ENCODE results near the gene FAM81A. TPM values are rescaled to one million over a fixed set of nuclear protein-coding genes. Genes with fewer than 3 reads are reported as not detected.

The FAM81A gene
- total RNA-seq, 4 donors from 2014 or later: 0.53 to 2.0 (median 0.83) TPM; not detected in 1

DNA sequence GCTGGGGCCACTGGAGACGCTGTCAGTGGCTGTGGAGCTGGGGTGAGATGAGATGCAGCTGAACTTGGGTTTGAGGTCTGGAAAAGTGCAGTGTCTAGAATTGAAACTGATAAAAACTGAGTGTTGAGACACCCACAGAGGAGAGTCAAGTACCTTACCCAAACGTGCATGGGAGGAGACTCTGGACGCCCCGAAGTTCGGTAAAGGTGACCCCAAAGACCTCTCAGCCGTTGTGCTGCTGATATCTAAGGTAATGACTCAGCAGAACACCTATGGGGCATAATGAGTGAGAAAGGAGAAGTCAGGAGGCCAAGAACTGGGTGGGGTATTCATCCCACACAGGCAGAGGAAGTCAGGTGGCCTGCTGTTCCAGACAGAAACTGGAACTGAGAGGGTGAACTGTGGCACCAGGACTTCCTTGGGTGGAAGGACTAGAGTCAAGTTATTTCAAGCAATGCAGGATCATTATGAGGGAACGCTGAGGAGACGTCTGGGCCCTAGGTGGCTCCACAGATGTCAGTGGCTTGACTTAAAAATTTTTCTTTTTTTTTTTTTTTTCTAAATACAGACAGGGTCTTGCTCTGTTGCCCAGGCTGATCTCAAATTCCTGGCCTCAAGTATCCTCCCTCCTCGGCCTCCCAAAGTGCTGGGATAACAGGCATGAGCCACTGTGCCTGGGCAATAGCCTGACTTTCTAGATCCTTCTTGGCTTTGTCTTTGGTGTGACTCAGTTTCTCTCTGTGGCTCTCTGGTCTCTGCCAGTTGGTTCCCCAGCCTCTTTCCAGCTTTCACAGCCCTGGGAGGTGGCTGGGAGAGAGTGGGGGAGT, 105.9 kb downstream of the FAM81A start:
- H3K4me1 ChIP-seq: peaks cover 0 to 9% (median 0%) of the 10 kb centered on the region in 4 donors
- no peaks in the 10 kb centered on the region for H3K36me3 ChIP-seq
- no peaks in the 10 kb centered on the region for H3K9me3 ChIP-seq
- peak in 2 of 3 donors; percentile 63 to 66 for DNase-seq
- no peak overlapping the region for H3K4me3 ChIP-seq
- H3K27ac ChIP-seq: peak overlapping the region in 1 of 4 donors; percentile 43
- TF ChIP-seq POLR2A (IDR thresholded peaks at IDR 0.05): no peak
- TF ChIP-seq, protein P1, sequence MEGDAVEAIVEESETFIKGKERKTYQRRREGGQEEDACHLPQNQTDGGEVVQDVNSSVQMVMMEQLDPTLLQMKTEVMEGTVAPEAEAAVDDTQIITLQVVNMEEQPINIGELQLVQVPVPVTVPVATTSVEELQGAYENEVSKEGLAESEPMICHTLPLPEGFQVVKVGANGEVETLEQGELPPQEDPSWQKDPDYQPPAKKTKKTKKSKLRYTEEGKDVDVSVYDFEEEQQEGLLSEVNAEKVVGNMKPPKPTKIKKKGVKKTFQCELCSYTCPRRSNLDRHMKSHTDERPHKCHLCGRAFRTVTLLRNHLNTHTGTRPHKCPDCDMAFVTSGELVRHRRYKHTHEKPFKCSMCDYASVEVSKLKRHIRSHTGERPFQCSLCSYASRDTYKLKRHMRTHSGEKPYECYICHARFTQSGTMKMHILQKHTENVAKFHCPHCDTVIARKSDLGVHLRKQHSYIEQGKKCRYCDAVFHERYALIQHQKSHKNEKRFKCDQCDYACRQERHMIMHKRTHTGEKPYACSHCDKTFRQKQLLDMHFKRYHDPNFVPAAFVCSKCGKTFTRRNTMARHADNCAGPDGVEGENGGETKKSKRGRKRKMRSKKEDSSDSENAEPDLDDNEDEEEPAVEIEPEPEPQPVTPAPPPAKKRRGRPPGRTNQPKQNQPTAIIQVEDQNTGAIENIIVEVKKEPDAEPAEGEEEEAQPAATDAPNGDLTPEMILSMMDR (IDR thresholded peaks at IDR 0.05): no peak
- H3K27me3 ChIP-seq: no peaks in the 10 kb centered on the region

- H3K27ac ChIP-seq: no peak overlapping the region
- TF ChIP-seq, protein P1 (IDR thresholded peaks at IDR 0.05): no peak
- no peak for TF ChIP-seq POLR2A (IDR thresholded peaks at IDR 0.05)
- H3K36me3 ChIP-seq: no peaks in the 10 kb centered on the region
Observed at GRCh38 chr15:59545573-59545972, 107.6 kb downstream of the FAM81A start.

GRCh38 chr15:59548501-59549226, 110.7 kb downstream of the FAM81A start:
- no peaks in the 10 kb centered on the region for H3K9me3 ChIP-seq
- TF ChIP-seq, protein P1 (IDR thresholded peaks at IDR 0.05): no peak
- TF ChIP-seq POLR2A (IDR thresholded peaks at IDR 0.05): no peak
- H3K36me3 ChIP-seq: no peaks in the 10 kb centered on the region
- no peak overlapping the region for H3K4me3 ChIP-seq
- H3K27ac ChIP-seq: peak overlapping the region in 2 of 4 donors; percentile 54 to 80
- H3K27me3 ChIP-seq: no peaks in the 10 kb centered on the region
- peaks cover 0 to 30% (median 2%) of the 10 kb centered on the region in 4 donors for H3K4me1 ChIP-seq
- no peak for DNase-seq

More at GRCh38 chr15:59545573-59545972, 107.6 kb downstream of the FAM81A start:
- no peak for DNase-seq
- Histone ChIP-seq H3K4me3 (no peak overlapping the region), H3K4me1 (peaks cover 0 to 22% (median 0%) of the 10 kb centered on the region in 4 donors), H3K9me3 (no peaks in the 10 kb centered on the region), H3K27me3 (no peaks in the 10 kb centered on the region)

GRCh38 chr15:59549301-59550185, 111.6 kb downstream of the FAM81A start:
- Histone ChIP-seq H3K4me3 (no peak overlapping the region), H3K27me3 (no peaks in the 10 kb centered on the region), H3K9me3 (no peaks in the 10 kb centered on the region), H3K36me3 (no peaks in the 10 kb centered on the region), H3K4me1 (peaks cover 0 to 30% (median 2%) of the 10 kb centered on the region in 4 donors), H3K27ac (peak overlapping the region in 3 of 4 donors; percentile 18 to 80 (median 54))
- TF ChIP-seq, protein P1 (IDR thresholded peaks at IDR 0.05): no peak
- TF ChIP-seq POLR2A (IDR thresholded peaks at IDR 0.05): no peak
- DNase-seq: no peak

GRCh38 chr15:59550530-59550929, 112.5 kb downstream of the FAM81A start:
- Histone ChIP-seq H3K27ac (peak overlapping the region in 2 of 4 donors; percentile 53 to 80), H3K36me3 (no peaks in the 10 kb centered on the region), H3K4me1 (peaks cover 0 to 35% (median 2%) of the 10 kb centered on the region in 4 donors), H3K27me3 (no peaks in the 10 kb centered on the region), H3K4me3 (no peak overlapping the region), H3K9me3 (no peaks in the 10 kb centered on the region)
- no peak for DNase-seq
- TF ChIP-seq POLR2A (IDR thresholded peaks at IDR 0.05): no peak
- TF ChIP-seq, protein P1 (IDR thresholded peaks at IDR 0.05): no peak
